Measurements from ENCODE around the gene OR52E2.

The OR52E2 gene

GRCh38 chr11:5059391-5059790 lies at the start of gene OR52E2:
Gene OR52E2, minus strand, starts transcription at chr11:5059627. Its CDS starts 0 bp downstream, at chr11:5059627.
- Histone ChIP-seq H3K27me3 (ENCODE audit: insufficient read depth, low read depth, severe bottlenecking) (peaks cover 46% of the 10 kb centered on the region), H3K4me3 (ENCODE audit: low read depth, low read length) (no peak within 1 kb of the TSS), H3K27ac (no peak within 1 kb of the TSS), H3K9me3 (ENCODE audit: severe bottlenecking) (no peaks in the 10 kb centered on the region), H3K36me3 (no peaks in the 10 kb centered on the region)
- no peak for TF ChIP-seq CTCF (IDR thresholded peaks at IDR 0.05; ENCODE audit: low read depth, low read length)
- DNase-seq = no peak

GRCh38 chr11:5107285-5107684 lies 47.9 kb upstream of the OR52E2 start:
- Histone ChIP-seq H3K9me3 (ENCODE audit: severe bottlenecking) (no peaks in the 10 kb centered on the region), H3K36me3 (no peaks in the 10 kb centered on the region), H3K27me3 (ENCODE audit: insufficient read depth, low read depth, severe bottlenecking) (peaks cover 49% of the 10 kb centered on the region), H3K4me3 (ENCODE audit: low read depth, low read length) (no peak overlapping the region), H3K27ac (no peak overlapping the region)
- no peak for DNase-seq
- no peak for TF ChIP-seq CTCF (IDR thresholded peaks at IDR 0.05; ENCODE audit: low read depth, low read length)

DNA sequence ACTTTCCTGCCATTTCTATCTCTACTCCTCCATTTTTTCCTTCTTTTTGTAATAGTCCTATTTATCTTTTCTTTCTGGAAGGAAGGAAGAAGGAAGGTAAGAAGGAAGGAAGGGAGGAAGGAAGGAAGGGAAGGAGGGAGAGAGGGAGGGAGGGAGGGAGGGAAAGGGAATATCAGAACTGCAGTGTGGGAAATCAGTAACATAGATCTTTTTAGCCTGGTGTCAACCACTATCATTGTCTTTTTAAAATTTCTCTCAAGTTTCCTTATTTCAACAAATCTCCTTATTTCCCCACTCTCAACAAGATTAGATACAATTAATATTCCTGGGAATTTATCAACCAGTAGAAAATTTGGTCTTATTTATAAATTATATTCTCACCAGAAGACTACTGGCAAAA lies 43.6 kb upstream of the OR52E2 start:
- H3K27ac ChIP-seq = no peak overlapping the region
- no peak overlapping the region for H3K4me3 ChIP-seq (ENCODE audit: low read depth, low read length)
- no peaks in the 10 kb centered on the region for H3K36me3 ChIP-seq
- no peaks in the 10 kb centered on the region for H3K9me3 ChIP-seq (ENCODE audit: severe bottlenecking)
- no peak for TF ChIP-seq CTCF (IDR thresholded peaks at IDR 0.05; ENCODE audit: low read depth, low read length)
- peaks cover 53% of the 10 kb centered on the region for H3K27me3 ChIP-seq (ENCODE audit: insufficient read depth, low read depth, severe bottlenecking)
- DNase-seq = no peak

- no peak for TF ChIP-seq CTCF (IDR thresholded peaks at IDR 0.05; ENCODE audit: low read depth, low read length)
- no peak for DNase-seq
- no peaks in the 10 kb centered on the region for H3K9me3 ChIP-seq (ENCODE audit: severe bottlenecking)
- H3K36me3 ChIP-seq = no peaks in the 10 kb centered on the region
- H3K27ac ChIP-seq = no peak overlapping the region
- H3K4me3 ChIP-seq (ENCODE audit: low read depth, low read length) = no peak overlapping the region
- H3K27me3 ChIP-seq (ENCODE audit: insufficient read depth, low read depth, severe bottlenecking) = peaks cover 52% of the 10 kb centered on the region
Observed at GRCh38 chr11:5102246-5102645, 42.8 kb upstream of the OR52E2 start.

DNA sequence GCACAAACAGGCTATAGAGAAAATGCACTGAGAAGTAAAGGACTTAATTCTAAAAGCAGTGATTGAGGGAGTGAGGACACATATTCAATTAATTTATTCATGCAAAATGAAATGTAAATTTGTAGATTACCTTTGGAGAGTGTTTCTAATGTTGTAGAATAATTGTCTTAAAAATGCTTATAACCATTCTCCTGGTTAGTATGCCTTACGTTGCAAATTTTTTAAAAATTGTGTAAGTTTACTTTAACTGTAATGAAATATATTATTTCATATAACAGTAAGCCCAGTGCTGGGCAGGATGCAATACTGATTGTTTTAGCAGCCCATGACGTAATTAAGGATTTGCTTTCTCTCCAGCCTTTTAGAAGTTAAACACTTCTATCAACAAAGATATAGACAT lies 36.6 kb upstream of the OR52E2 start:
- peaks cover 33% of the 10 kb centered on the region for H3K27me3 ChIP-seq (ENCODE audit: insufficient read depth, low read depth, severe bottlenecking)
- no peak for DNase-seq
- H3K36me3 ChIP-seq = no peaks in the 10 kb centered on the region
- no peak for TF ChIP-seq CTCF (IDR thresholded peaks at IDR 0.05; ENCODE audit: low read depth, low read length)
- H3K4me3 ChIP-seq (ENCODE audit: low read depth, low read length) = no peak overlapping the region
- H3K27ac ChIP-seq = no peak overlapping the region
- no peaks in the 10 kb centered on the region for H3K9me3 ChIP-seq (ENCODE audit: severe bottlenecking)

GRCh38 chr11:5092821-5093585 lies 33.6 kb upstream of the OR52E2 start:
- no peaks in the 10 kb centered on the region for H3K9me3 ChIP-seq (ENCODE audit: severe bottlenecking)
- peaks cover 31% of the 10 kb centered on the region for H3K27me3 ChIP-seq (ENCODE audit: insufficient read depth, low read depth, severe bottlenecking)
- no peak overlapping the region for H3K27ac ChIP-seq
- no peak overlapping the region for H3K4me3 ChIP-seq (ENCODE audit: low read depth, low read length)
- DNase-seq = no peak
- H3K36me3 ChIP-seq = no peaks in the 10 kb centered on the region
- no peak for TF ChIP-seq CTCF (IDR thresholded peaks at IDR 0.05; ENCODE audit: low read depth, low read length)

All from WERI-Rb-1 (cell line).